NOMO-1 treated with dmso at 0.1 percent for 144 hours (cell line): Measurements from ENCODE around the gene PRR30.

ENCODE experiments used
- DNase-seq: peaks from one replicate; lab custom pipeline; 2025; ENCODE audit not compliant: unreplicated experiment; lab: John Stamatoyannopoulos, UW

Gene PRR30

DNA sequence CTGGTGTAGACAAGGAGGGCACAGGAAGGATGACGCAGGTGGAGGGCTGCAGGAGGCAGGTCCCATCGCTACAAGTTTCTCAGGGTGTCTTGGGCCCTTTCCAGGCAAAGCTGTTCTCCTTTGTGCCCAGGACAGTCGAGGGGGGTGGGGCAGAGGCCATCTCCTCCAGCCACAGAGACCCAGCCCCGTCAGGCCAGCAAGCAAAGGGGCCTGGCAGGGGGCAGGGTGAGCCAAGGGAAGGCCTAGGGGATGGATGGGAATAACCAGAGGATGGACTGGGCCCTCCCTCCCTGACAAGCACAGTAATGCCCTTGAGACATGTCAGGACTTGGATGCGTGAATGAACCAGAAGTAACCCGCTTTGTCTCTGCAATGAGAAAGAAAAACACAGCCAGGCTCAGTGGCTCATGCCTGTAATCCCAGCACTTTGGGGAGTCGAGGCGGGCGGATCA is 15.9 kb upstream of the PRR30 start:
- no peak for DNase-seq

DNA sequence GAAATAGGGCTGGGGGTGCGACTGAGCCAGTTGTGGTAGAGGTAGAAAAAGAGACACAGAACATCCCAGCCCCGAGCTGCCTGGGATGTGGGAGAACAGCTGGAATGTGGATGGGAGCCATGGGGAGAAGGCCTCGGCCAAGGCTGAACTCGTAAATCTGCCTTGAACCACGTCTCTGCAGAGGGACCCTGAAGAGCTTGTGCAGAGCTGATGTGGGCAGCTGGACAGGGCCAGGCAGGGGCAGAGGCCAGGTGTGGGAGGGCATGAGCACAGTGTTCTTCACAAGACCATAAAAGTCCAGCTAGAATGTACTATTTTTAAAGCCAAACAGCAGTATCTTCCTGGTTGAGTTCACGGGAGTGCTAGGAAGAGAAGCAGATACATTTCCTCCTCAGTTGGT is 15.3 kb upstream of the PRR30 start:
- no peak for DNase-seq

DNA sequence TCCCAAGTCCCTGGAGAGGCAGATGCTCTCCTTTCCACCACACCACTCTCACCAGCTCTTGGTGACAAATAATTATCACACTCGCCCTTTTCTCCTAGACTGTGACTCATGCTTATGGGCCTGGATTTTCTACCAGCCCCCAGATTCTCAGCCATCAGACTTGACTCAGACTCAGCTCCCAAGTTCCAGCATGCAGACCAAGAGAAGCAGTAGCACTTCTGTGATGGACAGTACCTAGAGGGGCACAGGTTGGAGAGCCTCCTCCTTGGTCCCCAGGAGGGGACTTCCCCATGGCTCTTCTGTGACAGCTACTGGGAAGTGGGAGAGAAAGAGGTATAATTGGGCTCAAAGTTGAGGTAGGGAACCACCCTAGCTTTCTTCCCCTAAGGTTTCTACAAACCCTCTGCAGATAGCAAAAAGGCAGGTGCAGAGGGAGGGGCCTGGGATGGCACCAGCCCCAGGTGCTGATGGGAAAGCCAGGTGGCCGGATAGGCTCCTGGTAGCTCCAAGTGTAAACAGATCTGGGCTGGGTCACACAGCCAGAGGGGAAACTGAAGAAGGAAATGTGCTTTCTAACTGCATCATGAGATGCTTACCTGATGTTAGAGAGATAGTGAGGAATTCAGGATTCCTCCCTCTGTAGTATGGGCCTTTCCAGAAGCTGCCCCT is 13.7 kb upstream of the PRR30 start:
- DNase-seq, result no peak

DNA sequence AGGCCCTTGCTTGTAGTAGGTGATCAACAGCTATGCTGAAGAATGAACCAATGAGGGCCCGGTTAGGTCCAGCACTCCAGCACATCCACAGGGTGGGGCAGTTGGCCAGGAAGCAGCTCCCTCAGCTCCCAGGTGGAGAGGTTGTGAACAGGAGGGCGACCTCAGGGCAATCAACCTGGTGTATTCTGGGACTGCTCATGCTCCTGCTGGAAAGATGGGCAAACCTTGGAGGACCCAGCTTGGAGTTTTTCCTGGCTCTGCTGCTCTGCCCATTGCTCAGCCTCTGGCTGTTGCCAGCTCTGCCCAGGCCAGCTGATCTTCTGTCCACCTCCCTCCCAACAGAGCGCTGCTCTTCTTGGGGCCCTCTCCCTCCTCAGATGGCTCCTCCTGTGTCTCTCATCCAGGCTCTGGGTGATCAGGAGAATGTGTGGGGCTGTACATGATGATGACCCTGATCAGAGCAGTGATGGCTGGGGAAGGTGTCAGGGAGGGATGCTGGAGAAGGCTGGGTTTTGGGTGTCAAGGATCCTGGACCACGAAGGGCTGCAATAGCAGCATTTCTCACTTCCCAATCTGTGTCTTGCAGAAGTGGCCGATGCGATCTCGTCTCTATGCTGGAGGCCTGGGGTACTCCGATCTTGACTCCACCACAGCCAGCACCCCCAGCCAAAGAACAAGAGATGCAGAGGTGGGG is 13.0 kb upstream of the PRR30 start:
- DNase-seq, result no peak

DNA sequence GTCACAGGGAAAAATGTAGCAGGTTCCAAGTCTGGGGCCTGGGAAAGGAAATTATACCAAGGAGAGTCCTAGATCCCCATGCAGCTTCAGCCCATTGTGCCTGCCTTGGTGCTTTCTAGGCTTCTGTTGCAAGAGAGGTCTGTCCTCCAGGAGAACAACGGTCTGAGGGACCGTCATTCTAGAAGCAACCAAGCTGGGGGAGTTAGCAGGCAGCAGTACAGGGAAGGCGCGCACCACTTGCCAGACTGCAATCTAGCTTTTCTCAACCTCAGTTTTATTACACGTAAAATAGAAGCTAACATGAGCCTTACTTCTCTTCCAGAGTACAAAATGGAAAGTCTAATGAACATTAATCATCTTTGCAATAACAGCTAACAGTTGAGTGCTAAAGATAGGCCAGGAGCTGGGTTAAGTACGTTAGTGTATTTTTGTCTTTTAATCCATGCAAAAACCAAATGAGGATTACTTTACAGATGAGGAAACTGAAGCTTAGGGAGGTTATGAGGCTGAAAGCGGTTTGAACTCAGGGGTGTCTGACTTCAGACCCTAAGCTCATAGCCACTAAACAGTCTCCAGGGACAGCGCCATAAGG is 11.5 kb upstream of the PRR30 start:
- DNase-seq, result no peak

DNA sequence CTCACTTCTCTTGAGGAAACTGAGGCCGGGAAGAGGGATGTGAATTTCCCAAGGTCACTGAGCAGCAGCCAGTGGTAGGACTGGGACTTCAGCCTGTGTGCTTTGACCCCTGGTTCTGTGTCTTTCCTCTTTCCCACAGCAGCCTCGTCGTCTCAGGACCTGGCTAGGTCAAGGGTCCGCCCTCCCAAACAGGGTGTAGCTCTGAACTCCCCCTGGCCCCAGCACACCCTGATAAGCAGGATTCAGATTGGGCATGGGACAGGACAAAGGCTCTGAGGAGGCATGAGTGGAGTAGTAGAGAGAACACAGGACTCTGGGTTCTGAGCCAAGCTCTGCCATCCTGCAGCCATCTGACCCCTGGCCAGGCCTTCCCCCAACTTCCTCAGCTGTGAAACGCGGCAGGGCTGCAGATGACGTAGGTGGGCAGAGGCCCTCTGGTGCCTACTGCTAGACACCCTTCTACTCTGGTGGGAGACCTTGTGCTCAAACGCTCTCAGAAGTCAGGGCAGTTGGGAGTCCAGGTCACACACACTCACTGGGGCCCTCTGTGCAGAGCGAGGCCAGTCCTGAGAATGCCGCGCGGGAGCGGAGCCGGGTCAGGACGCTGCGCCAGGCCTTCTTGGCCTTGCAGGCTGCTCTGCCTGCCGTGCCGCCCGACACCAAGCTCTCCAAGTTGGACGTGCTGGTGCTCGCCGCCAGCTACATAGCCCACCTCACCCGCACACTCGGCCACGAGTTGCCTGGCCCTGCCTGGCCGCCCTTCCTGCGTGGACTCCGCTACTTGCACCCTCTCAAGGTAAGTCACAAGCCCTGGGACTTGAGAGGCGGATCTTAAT is 10.6 kb upstream of the PRR30 start:
- DNase-seq, result no peak

DNA sequence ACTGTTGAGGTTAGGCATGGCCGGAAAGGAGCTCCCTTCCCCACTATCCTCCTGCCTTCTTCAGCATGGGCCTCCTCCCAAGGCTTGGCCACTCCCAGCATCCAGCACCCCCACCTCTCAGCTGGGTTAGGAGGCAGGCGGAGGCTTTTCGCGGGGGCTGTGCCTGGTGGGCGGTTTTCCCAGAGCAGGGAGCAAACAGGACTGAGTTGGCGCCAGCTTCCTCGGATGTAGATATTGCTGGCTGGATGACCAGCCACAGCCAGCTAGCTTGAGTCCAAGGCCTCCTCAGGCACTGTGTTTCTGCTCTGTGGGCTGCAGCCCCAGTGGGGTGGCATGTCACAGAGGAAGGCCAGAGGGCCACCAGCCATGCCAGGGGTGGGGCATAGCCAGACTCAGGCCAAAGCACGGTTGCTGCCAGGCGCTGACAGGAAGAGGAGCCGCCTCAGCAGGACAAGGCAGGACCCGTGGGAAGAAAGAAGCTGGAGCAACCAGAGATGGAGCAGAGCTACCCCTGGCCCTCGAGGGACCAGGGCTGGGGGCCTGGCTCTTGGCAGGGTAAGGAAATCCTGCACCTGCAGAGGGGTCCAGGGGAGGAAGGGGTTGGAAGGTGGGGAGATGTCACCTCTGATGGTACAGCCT is 9.7 kb upstream of the PRR30 start, which contains the start of gene TCF23:
Gene TCF23, plus strand, starts transcription at position 204 of the 639 bp plus-strand sequence. Its CDS starts 130 bp downstream, at position 334.
- DNase-seq, result no peak

DNA sequence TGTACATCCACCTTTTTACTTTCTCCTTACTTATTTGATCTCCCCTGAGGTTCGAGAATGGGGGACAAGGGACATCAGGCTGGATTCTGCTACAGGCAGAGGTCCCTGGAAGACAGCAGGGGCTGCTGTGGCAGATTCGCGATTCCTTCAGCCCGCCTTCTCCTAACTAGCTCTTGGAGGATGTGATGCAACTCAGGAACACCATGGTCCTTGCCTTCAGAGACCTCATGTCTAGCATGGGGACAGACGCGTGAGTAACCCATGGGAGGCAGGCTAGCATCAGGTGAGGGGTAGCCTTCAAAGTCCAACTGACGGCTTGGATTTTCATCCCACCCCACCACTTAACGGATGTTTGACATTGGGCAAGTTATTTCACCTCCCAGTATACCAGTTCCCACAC is 8.7 kb upstream of the PRR30 start:
- DNase-seq, result no peak

DNA sequence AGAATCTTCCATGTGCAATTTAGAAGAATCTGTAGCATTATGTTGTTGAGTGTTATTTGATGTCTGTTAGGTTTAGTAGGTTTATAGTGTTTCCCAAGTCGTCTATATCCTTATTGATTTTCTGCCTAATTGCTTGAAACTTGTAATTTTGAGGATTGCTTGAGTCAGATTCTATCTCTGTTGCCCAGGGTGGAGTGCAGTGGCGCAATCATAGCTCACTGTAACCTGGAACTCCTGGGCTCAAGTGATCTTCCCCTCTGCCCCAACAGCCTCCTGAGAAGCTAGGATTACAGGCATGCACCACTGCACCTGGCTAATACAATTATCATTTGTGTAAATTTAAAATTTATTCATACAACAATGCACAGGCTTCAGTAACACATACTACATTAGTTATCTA is 6.5 kb upstream of the PRR30 start:
- DNase-seq, result no peak

DNA sequence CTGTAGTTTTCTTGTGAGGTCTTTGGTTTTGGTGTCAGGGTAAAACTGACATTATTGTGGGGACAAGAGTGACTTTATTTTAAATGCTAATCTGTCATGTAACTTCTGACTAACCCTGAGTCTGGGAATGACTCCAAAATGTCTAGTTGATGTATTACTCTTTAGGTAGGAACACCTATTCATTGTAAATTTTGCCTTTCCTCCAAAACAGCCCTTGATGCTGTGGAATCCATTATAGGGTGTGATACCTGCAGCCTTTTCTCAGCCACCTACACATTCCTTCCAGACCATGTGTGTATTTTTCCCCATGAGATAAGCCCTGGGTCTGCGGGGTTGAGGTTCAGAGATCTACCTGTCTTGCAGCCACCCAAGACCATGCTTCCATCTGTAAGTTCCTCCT is 4.1 kb upstream of the PRR30 start:
- DNase-seq, result no peak

DNA sequence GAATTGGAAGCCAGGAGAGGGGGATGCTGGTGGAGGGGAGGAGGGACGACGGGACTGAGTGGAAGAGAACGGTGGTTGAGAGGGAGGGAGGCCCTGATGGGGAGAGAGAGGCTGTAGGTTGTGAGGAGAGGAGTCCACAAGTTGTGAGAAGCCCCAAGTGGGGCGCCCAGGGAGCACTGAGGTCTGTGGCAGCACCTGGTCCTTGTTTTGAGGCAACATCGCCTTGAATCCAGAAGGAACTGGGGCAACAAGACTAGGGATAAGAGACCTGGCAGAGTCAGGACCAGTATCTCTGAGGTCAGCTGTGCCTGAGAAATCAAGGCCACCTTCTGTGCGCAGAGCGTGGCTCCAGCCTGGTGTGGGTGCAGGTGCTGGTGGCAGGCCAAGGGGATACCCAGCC is 1.1 kb downstream of the PRR30 start:
- DNase-seq, result no peak

DNA sequence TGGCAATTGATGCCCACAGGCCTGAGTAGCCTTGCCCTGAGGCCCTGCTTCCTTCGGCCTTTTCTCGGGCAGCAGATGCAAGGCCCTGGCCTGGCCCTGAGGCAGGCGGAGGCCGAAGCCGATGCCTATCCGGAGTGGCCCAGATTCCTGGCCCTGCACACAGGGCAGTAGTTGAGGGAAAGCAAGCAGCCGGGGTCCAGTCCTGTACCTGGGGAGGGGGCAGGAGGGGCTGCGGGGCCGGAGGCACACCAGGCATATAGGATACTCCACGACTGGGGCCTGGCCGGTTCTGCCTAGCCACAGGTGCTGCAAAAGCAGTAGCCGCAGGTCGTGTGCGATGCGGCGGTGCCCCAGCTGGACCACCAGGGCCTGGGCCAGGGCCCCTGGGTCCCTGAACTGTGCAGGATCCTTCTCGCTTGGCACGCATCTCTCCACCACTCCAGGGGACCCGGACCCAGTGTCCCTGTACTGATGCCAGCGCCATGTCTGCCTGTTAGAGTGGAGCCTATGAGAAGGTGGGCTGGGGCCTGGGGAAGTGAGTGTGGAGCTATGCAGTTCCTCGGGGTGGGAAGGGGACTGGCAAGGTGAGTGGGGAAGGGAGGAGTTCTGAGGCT is 1.8 kb downstream of the PRR30 start:
- DNase-seq, result no peak

DNA sequence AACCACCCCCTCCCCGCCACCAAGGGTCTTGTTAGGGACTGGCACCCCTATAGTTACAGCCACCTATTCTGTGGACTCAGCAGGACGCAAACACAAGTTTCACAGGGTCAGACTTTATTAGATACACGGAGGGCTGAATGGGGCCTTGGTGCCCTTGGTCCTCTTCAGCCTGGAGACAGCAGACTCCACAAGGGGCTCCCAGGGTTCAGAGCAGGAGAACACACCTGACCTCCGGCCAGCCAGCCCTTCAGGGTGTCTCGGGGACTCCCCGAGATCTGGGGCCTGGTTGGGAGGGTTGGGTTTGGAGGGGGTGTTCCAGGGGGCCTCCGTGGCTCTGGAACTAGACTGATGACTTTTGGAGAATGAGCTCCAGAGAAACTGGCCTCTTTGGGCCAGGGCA is 2.5 kb downstream of the PRR30 start:
- DNase-seq, result no peak

DNA sequence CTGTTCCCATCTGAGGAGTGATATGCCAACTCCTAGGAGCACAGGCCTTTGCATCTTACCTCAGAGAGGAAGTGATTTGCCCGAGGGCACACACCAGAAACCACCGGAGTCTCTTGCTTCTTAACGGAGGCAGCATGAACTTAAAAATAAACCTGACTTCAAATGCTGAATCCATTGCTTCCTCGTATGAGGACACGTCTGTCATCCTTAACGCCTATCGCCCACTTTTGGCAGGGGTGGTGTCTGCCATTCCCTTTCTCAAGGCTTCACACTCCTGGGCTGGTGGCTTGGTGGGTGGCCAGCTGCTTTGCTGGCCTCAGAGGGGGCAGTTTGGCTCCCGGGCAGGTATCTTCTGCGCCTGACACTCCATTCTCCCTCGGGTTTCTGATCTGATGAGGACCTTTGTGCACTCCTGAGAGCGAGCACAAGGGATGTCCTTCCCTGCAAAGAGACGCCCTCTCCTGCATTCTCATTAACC is 3.7 kb downstream of the PRR30 start:
- no peak for DNase-seq

DNA sequence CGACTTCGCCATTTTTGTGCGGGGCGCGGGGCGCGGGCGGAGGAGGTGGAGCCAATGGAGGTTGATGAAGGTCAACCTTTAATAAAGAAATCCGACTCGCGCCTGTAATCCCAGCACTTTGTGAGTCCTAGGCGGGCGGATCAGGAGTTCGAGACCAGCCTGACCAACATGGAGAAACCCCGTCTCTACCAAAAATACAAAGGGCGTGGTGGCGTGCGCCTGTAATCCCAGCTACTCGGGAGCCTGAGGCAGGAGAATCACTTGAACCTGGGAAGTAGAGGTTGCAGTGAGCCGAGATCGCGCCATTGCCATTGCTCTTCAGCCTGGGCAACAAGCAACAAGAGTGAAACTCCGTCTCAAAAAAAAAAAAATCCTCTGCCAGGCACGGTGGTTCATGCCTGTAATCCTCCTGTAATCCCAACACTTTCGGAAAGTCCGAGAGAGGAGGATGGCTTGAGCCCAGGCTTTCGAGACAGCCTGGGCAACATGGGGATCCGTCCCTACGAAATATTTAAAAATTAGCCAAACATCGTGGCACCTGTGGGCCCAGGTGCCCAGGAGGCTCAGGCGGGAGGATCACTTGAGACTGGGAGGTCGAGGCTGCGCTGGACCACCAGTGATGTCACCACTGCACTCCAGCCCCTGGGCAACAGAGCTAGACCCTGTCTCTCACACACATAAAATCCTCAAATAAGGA is 4.3 kb downstream of the PRR30 start:
- DNase-seq, result no peak

DNA sequence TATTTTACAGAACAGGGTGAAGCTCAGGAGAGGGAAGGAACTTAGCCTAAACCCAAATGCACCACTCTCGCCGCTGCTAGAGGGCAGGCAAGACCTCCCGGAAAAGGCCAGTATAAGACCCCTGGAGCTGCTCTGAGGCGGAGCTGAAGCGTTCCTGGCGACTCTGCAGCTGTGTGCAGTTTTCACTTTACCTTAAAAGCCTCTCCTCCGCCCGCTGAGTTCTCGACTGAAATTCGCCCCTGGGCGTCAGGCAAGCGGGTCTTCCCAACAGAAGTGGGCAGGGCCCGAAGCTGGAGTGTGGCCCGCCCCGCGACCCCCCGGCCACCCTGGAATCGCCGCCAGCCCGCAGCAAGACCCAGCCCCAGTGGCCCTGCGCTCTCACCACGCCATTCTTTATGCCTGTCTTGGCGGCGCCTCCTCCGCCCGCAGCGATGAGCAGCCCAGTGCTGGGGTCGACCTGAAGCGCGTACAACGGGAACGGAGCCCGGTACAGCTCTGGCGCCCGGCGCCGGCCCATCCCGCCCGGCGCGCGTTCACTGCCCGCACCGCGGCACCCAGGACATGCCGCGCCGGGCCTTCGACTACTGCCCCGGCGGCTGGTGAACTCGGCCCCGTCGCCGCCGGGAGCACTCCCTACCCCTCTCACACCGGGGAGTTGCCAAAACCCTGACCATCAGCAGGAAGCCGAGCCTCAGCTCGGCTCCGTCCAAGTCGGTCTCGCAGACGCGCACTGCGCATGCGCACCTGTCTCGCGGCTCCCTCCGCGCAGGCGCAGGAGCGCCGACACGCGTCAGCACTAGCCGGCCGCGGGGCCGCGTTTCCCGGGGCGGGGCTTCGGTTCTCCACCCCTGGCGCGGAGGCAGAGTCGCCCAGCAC is 5.1 kb downstream of the PRR30 start, which contains the start of gene PREB:
Gene PREB, minus strand, starts transcription at position 732 of the 876 bp plus-strand sequence. Its CDS starts 215 bp downstream, at position 517.
- peak; percentile 92 for DNase-seq

DNA sequence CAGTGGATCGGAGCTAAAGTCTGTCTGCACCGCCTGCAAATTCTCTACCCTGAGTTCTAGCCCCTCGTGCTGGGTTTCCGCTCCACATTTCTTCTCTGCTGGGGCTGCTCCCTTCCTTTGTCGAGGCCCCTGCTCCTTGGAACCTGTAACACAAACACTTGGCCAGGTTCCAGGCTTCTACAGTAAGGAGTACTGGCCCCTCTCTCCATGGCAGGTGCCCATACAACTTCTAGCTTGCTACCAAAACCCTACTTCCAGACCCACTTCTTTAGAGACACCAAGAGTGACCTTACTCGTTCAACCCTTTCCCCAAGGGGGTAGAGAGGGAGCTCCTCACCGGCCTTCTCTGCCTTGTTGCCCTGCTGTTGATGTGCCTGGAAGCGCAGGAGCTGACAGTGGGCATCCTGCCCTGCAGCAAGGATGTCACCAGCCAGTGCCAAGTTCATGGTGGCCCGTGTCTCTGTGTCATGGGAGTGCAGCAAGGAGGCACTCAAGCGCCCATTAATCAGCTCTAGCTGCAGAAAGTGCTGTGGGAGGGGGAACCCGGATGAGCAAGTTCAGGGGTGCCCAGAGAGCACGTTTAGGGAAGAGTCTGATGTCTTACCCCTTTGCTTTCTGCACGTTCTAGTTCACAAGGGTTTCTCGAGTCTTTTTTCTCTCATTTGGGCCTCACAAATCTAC is 5.9 kb downstream of the PRR30 start:
- DNase-seq, result no peak

DNA sequence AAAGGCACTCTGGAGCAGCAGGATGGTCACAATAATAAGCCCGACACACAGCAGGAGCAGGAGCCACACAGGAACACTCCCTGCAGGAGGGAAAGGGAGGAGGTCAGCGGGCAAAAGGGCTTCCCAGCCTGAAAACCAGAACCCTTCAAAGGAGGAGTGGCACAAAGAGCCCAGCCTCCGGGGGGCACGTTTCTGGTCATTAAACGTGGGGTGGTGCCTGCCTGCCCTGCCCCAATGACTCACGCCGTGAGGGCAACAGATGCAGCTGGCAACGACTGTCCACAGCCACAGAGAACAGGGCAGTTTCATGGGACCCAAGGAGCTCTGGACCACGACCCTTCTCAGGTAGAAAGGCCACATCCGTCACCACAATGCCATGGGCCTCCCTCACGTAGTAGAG is 7.8 kb downstream of the PRR30 start:
- no peak for DNase-seq
